Aortic smooth muscle cell (primary cell): Measurements from ENCODE around the gene HSH2D. TPM values are rescaled to one million over a fixed set of nuclear protein-coding genes. Genes with fewer than 3 reads are reported as not detected.

Experiments used
- total RNA-seq: library from RNA; depleted of rRNA; stranded (reverse); fragments of >200 nt; gene quantifications from 2 replicates; pipeline ENCODE4 v1.2.3, GENCODE V29; 2014

The HSH2D gene
- total RNA-seq, result not detected in 2 replicates

GRCh38 chr19:16143399-16144215 lies at the start of gene HSH2D:
TSS of gene HSH2D (plus strand) at chr19:16143685. CDS start at chr19:16148751, 5,066 bp downstream.

GRCh38 chr19:16111160-16111908 lies 32.2 kb upstream of the HSH2D start, which contains the start of gene RAB8A:
TSS of gene RAB8A (plus strand) at chr19:16111889. CDS start at chr19:16111902, 13 bp downstream.

GRCh38 chr19:16185123-16185767 lies 41.8 kb downstream of the HSH2D start, which contains the start of gene FAM32A:
TSS of gene FAM32A (plus strand) at chr19:16185410. CDS start at chr19:16185443, 33 bp downstream.

GRCh38 chr19:16197622-16198369 lies 54.3 kb downstream of the HSH2D start, which contains the start of gene AP1M1:
TSS of gene AP1M1 (plus strand) at chr19:16197911. CDS start at chr19:16198027, 116 bp downstream.

Other genes with a start within 250 kb of the HSH2D start
- gene CYP4F2, start 245.6 kb upstream of the HSH2D start, total RNA-seq, result not detected in 2 replicates
- gene CYP4F11, start 209.2 kb upstream of the HSH2D start, total RNA-seq, result 0.37 and 0.92 TPM in 2 replicates
- not detected in 2 replicates for gene OR10H4, start 194.7 kb upstream of the HSH2D start, total RNA-seq
- gene TPM4, start 67.2 kb upstream of the HSH2D start, total RNA-seq, result 1,016 and 1,125 TPM in 2 replicates
- gene RAB8A, start 31.8 kb upstream of the HSH2D start, total RNA-seq, result 83.8 and 88.3 TPM in 2 replicates
- gene CIB3, start 29.8 kb downstream of the HSH2D start, total RNA-seq, result not detected in 2 replicates
- 111 and 124 TPM in 2 replicates for gene FAM32A, start 41.7 kb downstream of the HSH2D start, total RNA-seq
- 68.5 and 76.1 TPM in 2 replicates for gene AP1M1, start 54.2 kb downstream of the HSH2D start, total RNA-seq
- 3.2 and 12.9 TPM in 2 replicates for gene KLF2, start 181.1 kb downstream of the HSH2D start, total RNA-seq